VCaP (cell line): Measurements from ENCODE around the gene TMEM115.

Source experiments
- H3K27ac ChIP-seq: fragments of 450-650 bp; 2 replicates; pipeline ENCODE4 v1.5.1; 2017
- CTCF ChIP-seq: fragments of 450-650 bp; conservative IDR thresholded peaks from 2 replicates; pipeline ENCODE4 v1.5.1; 2017; ENCODE audit warnings: mild to moderate bottlenecking, moderate library complexity

TMEM115 gene

GRCh38 chr3:50330330-50330729 lies 29.0 kb downstream of the TMEM115 start:
- TF ChIP-seq CTCF: no peak
- no peak overlapping the region for H3K27ac ChIP-seq

GRCh38 chr3:50327943-50328691 lies 31.2 kb downstream of the TMEM115 start, which contains the start of gene TUSC2:
TUSC2 (minus strand) TSS chr3:50328223; CDS start chr3:50328099, 124 bp downstream.
- H3K27ac ChIP-seq: peak within 1 kb of the TSS; percentile 85
- TF ChIP-seq CTCF: no peak

- H3K27ac ChIP-seq: peak overlapping the region; percentile 85
- no peak for TF ChIP-seq CTCF
Observed at GRCh38 chr3:50327129-50327528, 32.2 kb downstream of the TMEM115 start.

GRCh38 chr3:50326182-50326541 lies 33.2 kb downstream of the TMEM115 start:
- TF ChIP-seq CTCF: no peak
- H3K27ac ChIP-seq: no peak overlapping the region

GRCh38 chr3:50325497-50326181 lies 33.7 kb downstream of the TMEM115 start:
- H3K27ac ChIP-seq: no peak overlapping the region
- TF ChIP-seq CTCF: no peak

GRCh38 chr3:50325113-50325480 lies 34.2 kb downstream of the TMEM115 start:
- H3K27ac ChIP-seq: no peak overlapping the region
- TF ChIP-seq CTCF: no peak

GRCh38 chr3:50324351-50325112 lies 34.8 kb downstream of the TMEM115 start:
- peak; percentile 95 for TF ChIP-seq CTCF
- peak overlapping the region; percentile 97; the same call in 1 of the 2 replicates for H3K27ac ChIP-seq
